PFSK-1 (cell line): ENCODE results near the gene CENPP.

Experiments used
- POLR2AphosphoS5 ChIP-seq: IDR thresholded peaks from 2 replicates; pipeline ENCODE4 v1.6.1; 2012; ENCODE audit warnings: low read depth, mild to moderate bottlenecking, control low read depth, low read length, moderate library complexity
- REST ChIP-seq, 2 experiments: IDR thresholded peaks; 2 replicates each; pipeline versions ENCODE4 v1.6.1 to v1.8.0; 2011 to 2012; ENCODE audit warnings: low read depth in 2 of 2, low read length in 2 of 2, control low read depth in 1 of 2, inconsistent platforms in 1 of 2, mild to moderate bottlenecking in 1 of 2, moderate library complexity in 1 of 2; ENCODE audit not compliant: insufficient read depth in 1 of 2
- SIN3A ChIP-seq: IDR thresholded peaks from 2 replicates; pipeline ENCODE4 v1.6.1; 2012; ENCODE audit warnings: mild to moderate bottlenecking, low read length, moderate library complexity, borderline replicate concordance; ENCODE audit not compliant: insufficient read depth
- TAF1 ChIP-seq: IDR thresholded peaks from 2 replicates; pipeline ENCODE4 v1.6.1; 2012; ENCODE audit warnings: low read length, control low read depth, borderline replicate concordance; ENCODE audit not compliant: insufficient read depth

GRCh38 chr9:92508018-92508820, 182.5 kb downstream of the CENPP start:
- TF ChIP-seq TAF1 = no peak
- TF ChIP-seq REST (IDR thresholded peaks at IDR 0.05; ENCODE audit: insufficient read depth in 1 of 2, low read depth in 2 of 2, low read length in 2 of 2) = no peak
- no peak for TF ChIP-seq SIN3A
- TF ChIP-seq POLR2AphosphoS5 = no peak
